Coronary artery (tissue), 2 donors: ENCODE data around the gene GARIN5B.
"Not testable (repeated sequence)": the region's sequence is repeated elsewhere in the genome, so short reads cannot be mapped to it uniquely, and the experiment has no call there.

ENCODE experiments used
- DNase-seq: peaks from one replicate; pipeline ENCODE4 v3.0.0-alpha.2; 2017; ENCODE audit warnings: low spot score
- H3K27ac ChIP-seq, 2 donors: fragments of 200-600 bp; sonication (generic); one replicate each; pipeline ENCODE4 v1.5.1; 2016 to 2019
- H3K4me3 ChIP-seq: fragments of 200-600 bp; sonication (generic); 2 replicates; pipeline ENCODE4 v1.5.1; 2016; ENCODE audit warnings: mild to moderate bottlenecking, moderate library complexity
- CTCF ChIP-seq: fragments of 200-600 bp; sonication (generic); IDR thresholded peaks from one replicate; pipeline ENCODE4 v1.5.1; 2019; ENCODE audit warnings: antibody characterized with exemption

GARIN5B gene

GRCh38 chr19:55362990-55363716, at the start of gene GARIN5B:
TSS of gene GARIN5B (minus strand) at chr19:55363260. CDS start at chr19:55363066, 194 bp downstream.
- DNase-seq: no peak
- H3K27ac ChIP-seq: no peak within 1 kb of the TSS
- no peak for TF ChIP-seq CTCF
- H3K4me3 ChIP-seq: no peak within 1 kb of the TSS

- no peak for DNase-seq
- H3K4me3 ChIP-seq: no peak overlapping the region
- H3K27ac ChIP-seq: no peak overlapping the region
- TF ChIP-seq CTCF: no peak
These were observed 47.1 kb upstream of the GARIN5B start for GRCh38 chr19:55410168-55410567.

GRCh38 chr19:55409179-55409578, 46.1 kb upstream of the GARIN5B start:
- H3K27ac ChIP-seq, DNase-seq: not testable (repeated sequence)

GRCh38 chr19:55408533-55408872, 45.4 kb upstream of the GARIN5B start:
- no peak for DNase-seq
- Histone ChIP-seq H3K4me3 (peak overlapping the region; percentile 94), H3K27ac (peak overlapping the region; percentile 97)
- no peak for TF ChIP-seq CTCF

More at GRCh38 chr19:55409179-55409578, 46.1 kb upstream of the GARIN5B start:
- not testable (repeated sequence) for H3K4me3 ChIP-seq

GRCh38 chr19:55407800-55408532, 44.9 kb upstream of the GARIN5B start:
- TF ChIP-seq CTCF: no peak
- peak; percentile 99 for DNase-seq

GRCh38 chr19:55407550-55407799, 44.4 kb upstream of the GARIN5B start, which contains the start of gene UBE2S:
TSS of gene UBE2S (minus strand) at chr19:55407788. CDS start at chr19:55407589, 199 bp downstream.
- peak within 1 kb of the TSS; percentile 97 for H3K27ac ChIP-seq
- DNase-seq: not testable (repeated sequence)

More at GRCh38 chr19:55407800-55408532, 44.9 kb upstream of the GARIN5B start:
- peak overlapping the region; percentile 97 for H3K27ac ChIP-seq
- peak overlapping the region; percentile 94 for H3K4me3 ChIP-seq

GRCh38 chr19:55406826-55407549, 43.9 kb upstream of the GARIN5B start:
- H3K27ac ChIP-seq: peak overlapping the region; percentile 97
- DNase-seq: peak; percentile 81
- TF ChIP-seq CTCF: no peak
- peak overlapping the region; percentile 94 for H3K4me3 ChIP-seq

More at GRCh38 chr19:55407550-55407799, 44.4 kb upstream of the GARIN5B start, which contains the start of gene UBE2S:
- H3K4me3 ChIP-seq: peak within 1 kb of the TSS; percentile 94
